HCT116 (cell line): Measurements from ENCODE around the gene CYP20A1. TPM values are rescaled to one million over a fixed set of nuclear protein-coding genes. Genes with fewer than 3 reads are reported as not detected.

ENCODE experiments used
- ATAC-seq: fragments of 200-7000 bp; cut with Tn5 transposase; 2 replicates; pipeline ENCODE4 v1.9.1; 2020; ENCODE audit warnings: mild to moderate bottlenecking, moderate library complexity
- BruUV-seq: library from RNA; stranded (reverse); fragments of 400-500 nt; replicated peaks from 2 replicates; lab custom pipeline; 2021; lab: Mats Ljungman, UMichigan
- CTCF ChIA-PET: fragments of 300-600 bp; sonication (Branson Sonifier 250); formaldehyde crosslinking; loops from one replicate; lab custom pipeline; 2021; ENCODE audit warnings: antibody characterized with exemption; lab: Charles Lee
- POLR2A ChIA-PET: fragments of 300-600, 350-600 bp; sonication (Branson Sonifier 250); formaldehyde crosslinking; loops from one replicate; lab custom pipeline; 2021; ENCODE audit warnings: antibody characterized with exemption; lab: Charles Lee
- RAD21 ChIA-PET, 2 experiments: fragments of 300-600 bp; sonication (Branson Sonifier 250); formaldehyde crosslinking; loops; one replicate each; lab custom pipeline; 2023; ENCODE audit warnings: low total read pairs in 2 of 2; ENCODE audit not compliant: uncharacterized antibody in 2 of 2, unreplicated experiment in 2 of 2, low non-redundant PET in 1 of 2; lab: Charles Lee
- DNase-seq: peaks from one replicate; pipeline ENCODE4 v3.0.0-alpha.2; 2010; ENCODE audit warnings: low read depth, low spot score
- H2AFZ ChIP-seq: fragments of 200-600 bp; shearing (Covaris generic), sonication (generic); 2 replicates; pipeline ENCODE4 v1.6.1; 2017; ENCODE audit warnings: low read depth, mixed run types, mixed read lengths, antibody characterized with exemption, low read length; ENCODE audit not compliant: poor library complexity, severe bottlenecking
- H3K27ac ChIP-seq: 2 replicates; pipeline ENCODE4 v1.5.1; 2012; ENCODE audit warnings: low read depth, low read length
- H3K27me3 ChIP-seq: fragments of 200-600 bp; sonication (generic); 2 replicates; pipeline ENCODE4 v1.6.1; 2016; ENCODE audit warnings: mixed run types, low read length, mixed read lengths; ENCODE audit not compliant: insufficient read depth
- H3K36me3 ChIP-seq, 2 experiments: fragments of 200-500 bp in 1 of 2; fragments of 200-600 bp in 1 of 2; sonication (Bioruptor generic) in 1 of 2; sonication (generic) in 1 of 2; 2 replicates each; pipeline versions ENCODE4 v1.5.1 to v1.6.1; 2014 to 2016; ENCODE audit warnings: low read length in 2 of 2, inconsistent platforms in 1 of 2, mixed read lengths in 1 of 2, mixed run types in 1 of 2; ENCODE audit not compliant: insufficient read depth in 2 of 2, control insufficient read depth in 1 of 2
- H3K4me1 ChIP-seq, 2 experiments: fragments of 200-600 bp in 1 of 2; sonication (generic) in 1 of 2; 2 replicates each; pipeline versions ENCODE4 v1.5.1 to v1.6.1; 2012 to 2017; ENCODE audit warnings: low read length in 2 of 2, inconsistent platforms in 1 of 2, mild to moderate bottlenecking in 1 of 2, mixed read lengths in 1 of 2, mixed run types in 1 of 2, moderate library complexity in 1 of 2; ENCODE audit not compliant: insufficient read depth in 2 of 2, control insufficient read depth in 1 of 2
- H3K4me2 ChIP-seq: fragments of 200-600 bp; sonication (generic); 2 replicates; pipeline ENCODE4 v1.6.1; 2017; ENCODE audit warnings: mixed run types, low read length, mixed read lengths
- H3K4me3 ChIP-seq, 2 experiments: fragments of 200-600 bp in 1 of 2; sonication (generic) in 1 of 2; replicated peaks in 1 of 2; 2 replicates each; pipeline ENCODE4 v1.5.1; 2011 to 2016; ENCODE audit warnings: low read length in 2 of 2, control low read depth in 1 of 2, low read depth in 1 of 2, mild to moderate bottlenecking in 1 of 2, mixed read lengths in 1 of 2, mixed run types in 1 of 2
- H3K79me2 ChIP-seq: fragments of 200-600 bp; sonication (generic); 2 replicates; pipeline ENCODE4 v1.6.1; 2017; ENCODE audit warnings: mild to moderate bottlenecking, mixed run types, low read length, moderate library complexity, mixed read lengths; ENCODE audit not compliant: insufficient read depth
- H3K9ac ChIP-seq: fragments of 200-600 bp; sonication (generic); 2 replicates; pipeline ENCODE4 v1.6.1; 2016; ENCODE audit warnings: low read length, mixed read lengths
- H3K9me2 ChIP-seq: fragments of 200-600 bp; sonication (generic), shearing (Covaris generic); 2 replicates; pipeline ENCODE4 v1.6.1; 2017; ENCODE audit warnings: mixed run types, mild to moderate bottlenecking, moderate library complexity; ENCODE audit not compliant: insufficient read depth
- H3K9me3 ChIP-seq, 2 experiments: fragments of 200-500 bp in 1 of 2; fragments of 200-600 bp in 1 of 2; sonication (Bioruptor generic) in 1 of 2; sonication (generic) in 1 of 2; 2 replicates each; pipeline ENCODE4 v1.6.1; 2014 to 2017; ENCODE audit warnings: low read length in 2 of 2, mixed read lengths in 2 of 2, inconsistent platforms in 1 of 2, low read depth in 1 of 2, mild to moderate bottlenecking in 1 of 2, mixed run types in 1 of 2, moderate library complexity in 1 of 2; ENCODE audit not compliant: control insufficient read depth in 1 of 2, insufficient read depth in 1 of 2
- H4K20me1 ChIP-seq: fragments of 200-600 bp; sonication (generic), shearing (Covaris generic); 2 replicates; pipeline ENCODE4 v1.6.1; 2017; ENCODE audit warnings: mixed run types, mild to moderate bottlenecking, moderate library complexity; ENCODE audit not compliant: insufficient read depth
- CEBPB ChIP-seq: IDR thresholded peaks from 2 replicates; pipeline ENCODE4 v1.6.1; 2012; ENCODE audit warnings: low read depth
- EGR1 ChIP-seq: IDR thresholded peaks from 2 replicates; pipeline ENCODE4 v1.6.1; 2012; ENCODE audit warnings: low read depth
- ELF1 ChIP-seq: IDR thresholded peaks from 2 replicates; pipeline ENCODE4 v1.6.1; 2012; ENCODE audit warnings: low read depth, borderline replicate concordance
- EZH2phosphoT487 ChIP-seq: fragments of 200-600 bp; IDR thresholded peaks from 2 replicates; pipeline ENCODE4 v1.6.1; 2018; ENCODE audit warnings: antibody characterized with exemption, borderline replicate concordance
- FOSL1 ChIP-seq: IDR thresholded peaks from 2 replicates; pipeline ENCODE4 v1.6.1; 2012; ENCODE audit warnings: low read depth
- JUND ChIP-seq: IDR thresholded peaks from 2 replicates; pipeline ENCODE4 v1.6.1; 2012
- POLR2A ChIP-seq: IDR thresholded peaks from 2 replicates; pipeline ENCODE4 v1.7.0; 2011; ENCODE audit warnings: borderline replicate concordance; ENCODE audit not compliant: insufficient read depth, insufficient read length; ENCODE audit errors: extremely low read depth
- POLR2AphosphoS5 ChIP-seq: IDR thresholded peaks from 2 replicates; pipeline ENCODE4 v1.6.1; 2011; ENCODE audit warnings: mild to moderate bottlenecking, low read depth, low read length, moderate library complexity
- SIN3A ChIP-seq: IDR thresholded peaks from 2 replicates; pipeline ENCODE4 v1.6.1; 2012; ENCODE audit warnings: low read depth
- SP1 ChIP-seq: IDR thresholded peaks from 2 replicates; pipeline ENCODE4 v1.6.1; 2012; ENCODE audit warnings: low read depth
- SRF ChIP-seq: IDR thresholded peaks from 2 replicates; pipeline ENCODE4 v1.6.1; 2012; ENCODE audit warnings: low read depth
- TCF7L2 ChIP-seq: IDR thresholded peaks from 2 replicates; pipeline ENCODE4 v1.7.0; 2011; ENCODE audit warnings: borderline replicate concordance, inconsistent platforms; ENCODE audit not compliant: insufficient read depth, insufficient read length; ENCODE audit errors: extremely low read depth
- YY1 ChIP-seq: IDR thresholded peaks from 2 replicates; pipeline ENCODE4 v1.6.1; 2011; ENCODE audit warnings: low read length, low read depth, moderate library complexity, mild to moderate bottlenecking; ENCODE audit not compliant: insufficient replicate concordance; ENCODE audit errors: extremely low read depth
- intact Hi-C: fragments of 100-400 bp; cut with micrococcal nuclease; formaldehyde crosslinking; loops from 2 replicates; pipeline ENCODE4 v1.10.0; 2022
- total RNA-seq: library from RNA; stranded (reverse); gene quantifications from one replicate; pipeline ENCODE4 v1.2.1, GENCODE V29; 2021; ENCODE audit not compliant: unreplicated experiment
- TF ChIP-seq, protein P1 (sequence below): IDR thresholded peaks from 2 replicates; pipeline ENCODE4 v1.6.1; 2012; ENCODE audit warnings: low read depth
- TF ChIP-seq, protein P2 (sequence below), 3 experiments: fragments of 200-600 bp in 1 of 3; sonication (generic) in 1 of 3; IDR thresholded peaks in 2 of 3; conservative IDR thresholded peaks in 1 of 3; 2 replicates each; pipeline ENCODE4 v1.5.1; 2012 to 2017; ENCODE audit warnings: low read depth in 2 of 3, low read length in 2 of 3, antibody characterized with exemption in 1 of 3, borderline replicate concordance in 1 of 3, control low read depth in 1 of 3, mild to moderate bottlenecking in 1 of 3, mixed read lengths in 1 of 3, mixed run types in 1 of 3, moderate library complexity in 1 of 3; ENCODE audit not compliant: insufficient read depth in 1 of 3
- TF ChIP-seq, protein P3 (sequence below): IDR thresholded peaks from 2 replicates; pipeline ENCODE4 v1.6.1; 2011; ENCODE audit warnings: mild to moderate bottlenecking, low read length, moderate library complexity; ENCODE audit not compliant: insufficient replicate concordance; ENCODE audit errors: extremely low read depth
- TF ChIP-seq, protein P4 (sequence below): IDR thresholded peaks from 2 replicates; pipeline ENCODE4 v1.6.1; 2012

CYP20A1 gene
- total RNA-seq, 1 experiment from 2014 or later = 10.0 TPM

DNA sequence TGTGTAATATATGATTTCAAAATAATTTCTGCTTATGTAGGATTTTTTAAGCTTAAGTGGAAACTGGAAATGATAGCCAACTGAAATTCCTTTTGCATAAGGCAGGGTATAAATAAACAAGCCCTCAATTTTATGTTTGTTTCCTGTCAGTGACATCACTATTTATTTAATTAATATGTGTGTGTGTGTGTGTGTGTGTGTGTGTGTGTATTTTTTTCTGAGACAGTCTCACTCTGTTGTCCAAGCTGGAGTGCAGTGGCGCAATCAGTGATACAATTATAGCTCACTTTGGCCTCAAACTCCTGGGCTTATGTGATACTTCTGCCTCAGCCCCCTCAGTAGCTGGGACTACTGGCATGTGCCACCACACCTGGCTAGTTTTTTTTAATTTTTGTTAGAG, 29.3 kb upstream of the CYP20A1 start:
- Histone ChIP-seq H3K36me3 (no peaks in the 10 kb centered on the region; a peak in 2 of 4 replicates), H4K20me1 (no peaks in the 10 kb centered on the region), H3K4me2 (no peak overlapping the region), H3K27ac (no peak overlapping the region), H3K79me2 (no peaks in the 10 kb centered on the region), H3K9me3 (no peaks in the 10 kb centered on the region), H3K9ac (no peak overlapping the region), H3K4me3 (no peak overlapping the region), H3K4me1 (no peaks in the 10 kb centered on the region), H3K9me2 (no peaks in the 10 kb centered on the region), H2AFZ (no peak overlapping the region), H3K27me3 (no peaks in the 10 kb centered on the region)
- ATAC-seq = no peak
- ChIA-PET RAD21 (no interaction called here), CTCF (no interaction called here), POLR2A (no interaction called here)
- no peak for DNase-seq
- no TSS peak for BruUV-seq
- TF ChIP-seq POLR2A (no peak), ELF1 (no peak), EGR1 (no peak), SIN3A (no peak), FOSL1 (no peak), EZH2phosphoT487 (no peak), TCF7L2 (no peak), YY1 (no peak), JUND (no peak), POLR2AphosphoS5 (no peak), CEBPB (no peak), SRF (no peak), SP1 (no peak)
- TF ChIP-seq, protein P1, sequence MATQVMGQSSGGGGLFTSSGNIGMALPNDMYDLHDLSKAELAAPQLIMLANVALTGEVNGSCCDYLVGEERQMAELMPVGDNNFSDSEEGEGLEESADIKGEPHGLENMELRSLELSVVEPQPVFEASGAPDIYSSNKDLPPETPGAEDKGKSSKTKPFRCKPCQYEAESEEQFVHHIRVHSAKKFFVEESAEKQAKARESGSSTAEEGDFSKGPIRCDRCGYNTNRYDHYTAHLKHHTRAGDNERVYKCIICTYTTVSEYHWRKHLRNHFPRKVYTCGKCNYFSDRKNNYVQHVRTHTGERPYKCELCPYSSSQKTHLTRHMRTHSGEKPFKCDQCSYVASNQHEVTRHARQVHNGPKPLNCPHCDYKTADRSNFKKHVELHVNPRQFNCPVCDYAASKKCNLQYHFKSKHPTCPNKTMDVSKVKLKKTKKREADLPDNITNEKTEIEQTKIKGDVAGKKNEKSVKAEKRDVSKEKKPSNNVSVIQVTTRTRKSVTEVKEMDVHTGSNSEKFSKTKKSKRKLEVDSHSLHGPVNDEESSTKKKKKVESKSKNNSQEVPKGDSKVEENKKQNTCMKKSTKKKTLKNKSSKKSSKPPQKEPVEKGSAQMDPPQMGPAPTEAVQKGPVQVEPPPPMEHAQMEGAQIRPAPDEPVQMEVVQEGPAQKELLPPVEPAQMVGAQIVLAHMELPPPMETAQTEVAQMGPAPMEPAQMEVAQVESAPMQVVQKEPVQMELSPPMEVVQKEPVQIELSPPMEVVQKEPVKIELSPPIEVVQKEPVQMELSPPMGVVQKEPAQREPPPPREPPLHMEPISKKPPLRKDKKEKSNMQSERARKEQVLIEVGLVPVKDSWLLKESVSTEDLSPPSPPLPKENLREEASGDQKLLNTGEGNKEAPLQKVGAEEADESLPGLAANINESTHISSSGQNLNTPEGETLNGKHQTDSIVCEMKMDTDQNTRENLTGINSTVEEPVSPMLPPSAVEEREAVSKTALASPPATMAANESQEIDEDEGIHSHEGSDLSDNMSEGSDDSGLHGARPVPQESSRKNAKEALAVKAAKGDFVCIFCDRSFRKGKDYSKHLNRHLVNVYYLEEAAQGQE = no peak
- TF ChIP-seq, protein P2, sequence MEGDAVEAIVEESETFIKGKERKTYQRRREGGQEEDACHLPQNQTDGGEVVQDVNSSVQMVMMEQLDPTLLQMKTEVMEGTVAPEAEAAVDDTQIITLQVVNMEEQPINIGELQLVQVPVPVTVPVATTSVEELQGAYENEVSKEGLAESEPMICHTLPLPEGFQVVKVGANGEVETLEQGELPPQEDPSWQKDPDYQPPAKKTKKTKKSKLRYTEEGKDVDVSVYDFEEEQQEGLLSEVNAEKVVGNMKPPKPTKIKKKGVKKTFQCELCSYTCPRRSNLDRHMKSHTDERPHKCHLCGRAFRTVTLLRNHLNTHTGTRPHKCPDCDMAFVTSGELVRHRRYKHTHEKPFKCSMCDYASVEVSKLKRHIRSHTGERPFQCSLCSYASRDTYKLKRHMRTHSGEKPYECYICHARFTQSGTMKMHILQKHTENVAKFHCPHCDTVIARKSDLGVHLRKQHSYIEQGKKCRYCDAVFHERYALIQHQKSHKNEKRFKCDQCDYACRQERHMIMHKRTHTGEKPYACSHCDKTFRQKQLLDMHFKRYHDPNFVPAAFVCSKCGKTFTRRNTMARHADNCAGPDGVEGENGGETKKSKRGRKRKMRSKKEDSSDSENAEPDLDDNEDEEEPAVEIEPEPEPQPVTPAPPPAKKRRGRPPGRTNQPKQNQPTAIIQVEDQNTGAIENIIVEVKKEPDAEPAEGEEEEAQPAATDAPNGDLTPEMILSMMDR (IDR thresholded peaks at IDR 0.05 in 2 of 3, conservative IDR thresholded peaks at IDR 0.05 in 1 of 3; ENCODE audit: borderline replicate concordance in 1 of 3, insufficient read depth in 1 of 3, low read depth in 2 of 3, low read length in 2 of 3) = no peak
- TF ChIP-seq, protein P3, sequence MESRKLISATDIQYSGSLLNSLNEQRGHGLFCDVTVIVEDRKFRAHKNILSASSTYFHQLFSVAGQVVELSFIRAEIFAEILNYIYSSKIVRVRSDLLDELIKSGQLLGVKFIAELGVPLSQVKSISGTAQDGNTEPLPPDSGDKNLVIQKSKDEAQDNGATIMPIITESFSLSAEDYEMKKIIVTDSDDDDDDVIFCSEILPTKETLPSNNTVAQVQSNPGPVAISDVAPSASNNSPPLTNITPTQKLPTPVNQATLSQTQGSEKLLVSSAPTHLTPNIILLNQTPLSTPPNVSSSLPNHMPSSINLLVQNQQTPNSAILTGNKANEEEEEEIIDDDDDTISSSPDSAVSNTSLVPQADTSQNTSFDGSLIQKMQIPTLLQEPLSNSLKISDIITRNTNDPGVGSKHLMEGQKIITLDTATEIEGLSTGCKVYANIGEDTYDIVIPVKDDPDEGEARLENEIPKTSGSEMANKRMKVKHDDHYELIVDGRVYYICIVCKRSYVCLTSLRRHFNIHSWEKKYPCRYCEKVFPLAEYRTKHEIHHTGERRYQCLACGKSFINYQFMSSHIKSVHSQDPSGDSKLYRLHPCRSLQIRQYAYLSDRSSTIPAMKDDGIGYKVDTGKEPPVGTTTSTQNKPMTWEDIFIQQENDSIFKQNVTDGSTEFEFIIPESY = no peak
- TF ChIP-seq, protein P4, sequence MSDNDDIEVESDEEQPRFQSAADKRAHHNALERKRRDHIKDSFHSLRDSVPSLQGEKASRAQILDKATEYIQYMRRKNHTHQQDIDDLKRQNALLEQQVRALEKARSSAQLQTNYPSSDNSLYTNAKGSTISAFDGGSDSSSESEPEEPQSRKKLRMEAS = no peak
- intact Hi-C loops = no loop called here
